ENCODE measurements around the gene FOXP4.
"Not testable (repeated sequence)": the region's sequence is repeated elsewhere in the genome, so short reads cannot be mapped to it uniquely, and the experiment has no call there.

The FOXP4 gene

DNA sequence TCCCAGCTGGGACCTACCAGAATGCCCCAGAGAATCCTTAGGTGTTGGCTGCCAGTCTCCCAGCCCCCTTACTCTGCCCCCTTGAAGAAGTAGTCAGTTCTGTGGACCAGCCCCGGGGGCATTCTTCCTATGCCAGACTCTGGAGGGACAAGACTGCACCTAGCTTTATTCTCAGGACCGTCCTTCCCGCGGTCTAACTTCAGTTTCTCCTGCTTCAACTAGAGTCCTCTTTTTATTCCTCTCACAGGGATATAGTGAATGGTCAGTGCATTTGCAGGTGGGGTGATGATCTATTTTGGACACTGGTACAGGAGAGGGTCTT is 56.2 kb downstream of the FOXP4 start:
- no peak for DNase-seq

DNA sequence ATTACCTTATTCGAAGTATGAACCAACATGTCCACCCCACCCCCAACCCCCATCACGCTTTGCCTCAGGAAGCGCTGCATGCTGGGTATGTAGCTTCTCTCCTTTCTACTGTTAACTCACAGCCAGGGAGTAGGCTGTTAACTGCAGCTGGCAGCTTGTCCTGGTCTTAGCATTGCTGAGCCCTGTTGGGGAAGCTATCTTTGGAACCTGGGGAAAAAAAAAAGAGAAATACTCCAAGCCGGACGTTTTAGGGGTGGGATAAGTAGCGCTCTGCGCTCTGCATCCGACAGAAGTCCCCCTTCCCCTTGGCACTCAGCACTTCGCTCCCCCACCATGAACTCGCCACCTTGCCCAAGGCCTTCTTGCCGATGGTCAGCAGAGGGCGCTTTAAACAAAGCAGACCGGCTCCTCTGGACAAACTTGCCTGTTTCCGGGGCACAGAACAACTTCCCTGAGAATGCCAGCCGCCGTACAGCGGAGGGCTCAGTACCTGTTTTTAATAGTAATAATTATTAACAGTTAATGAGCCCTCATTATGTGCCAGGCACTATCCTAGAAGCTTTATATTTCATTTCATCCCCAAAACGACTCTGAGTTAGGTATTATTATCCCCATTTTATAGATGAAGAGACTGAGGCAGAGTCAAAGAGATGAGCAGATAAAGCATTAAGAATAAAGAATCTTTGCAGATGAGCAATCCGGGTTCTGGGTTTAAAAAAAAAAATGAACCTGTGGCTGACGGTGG is 56.9 kb downstream of the FOXP4 start:
- peak; percentile 42 to 68 (median 60) for DNase-seq

DNA sequence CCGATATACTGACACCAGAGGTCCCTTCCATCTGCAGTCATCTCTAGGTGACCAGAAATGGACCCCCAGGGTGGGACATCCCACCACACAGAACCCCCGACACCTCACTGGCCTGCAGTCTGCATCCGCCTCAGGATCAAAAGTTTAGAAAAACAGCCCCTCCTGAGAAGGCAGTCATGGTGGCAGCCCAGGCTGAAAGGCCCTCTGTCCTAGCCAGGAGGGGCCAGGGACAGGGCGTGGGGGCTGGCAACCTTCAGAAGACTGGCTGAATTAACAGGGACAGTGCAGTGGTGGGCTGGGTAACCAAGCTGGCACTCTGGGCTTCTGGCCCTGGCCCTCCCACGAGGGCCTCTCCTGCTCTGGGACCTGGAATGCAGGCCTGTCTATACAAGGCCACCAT is 57.8 kb downstream of the FOXP4 start:
- no peak for DNase-seq

DNA sequence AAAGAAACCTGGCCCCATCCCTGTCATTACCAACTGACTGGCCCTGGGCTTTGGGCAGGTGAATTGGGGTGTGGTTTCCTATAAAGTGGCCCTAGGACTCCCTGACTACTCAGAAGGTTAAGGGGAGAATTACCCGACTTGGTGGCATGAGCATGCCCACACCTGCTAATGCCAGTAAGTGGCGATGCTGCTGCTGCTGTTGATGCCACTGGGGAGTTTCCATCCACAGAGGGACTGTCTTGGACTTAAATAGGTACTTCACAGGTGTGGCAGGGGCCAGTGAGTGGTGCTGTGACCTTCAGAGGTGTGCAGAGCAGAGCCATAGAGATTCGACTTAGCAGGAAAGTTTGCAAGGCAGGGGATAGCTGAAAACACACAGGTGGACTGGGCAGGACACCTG is 59.5 kb downstream of the FOXP4 start:
- no peak for DNase-seq

GRCh38 chr6:41607036-41607435 is 60.9 kb downstream of the FOXP4 start:
- DNase-seq: no peak

DNA sequence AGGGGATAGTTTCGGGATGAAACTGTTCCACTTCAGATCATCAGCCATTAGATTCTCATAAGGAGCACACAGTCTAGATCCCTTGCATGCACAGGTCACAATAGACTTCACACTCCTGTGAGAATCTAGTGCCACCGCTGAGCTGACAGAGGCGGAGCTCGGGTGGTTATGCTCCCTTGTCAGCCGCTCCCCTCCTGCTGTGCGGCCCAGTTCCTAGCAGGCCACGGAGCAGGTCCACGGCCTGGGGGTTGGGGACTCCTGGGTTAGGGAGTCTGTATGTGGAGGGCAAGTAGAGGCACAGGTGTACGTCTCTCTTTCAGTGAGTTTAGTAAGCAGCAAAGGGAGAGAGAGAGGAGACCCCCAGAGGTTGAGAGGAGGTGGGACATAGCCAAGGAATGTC is 61.6 kb downstream of the FOXP4 start:
- DNase-seq: no peak

GRCh38 chr6:41608443-41609151 is 62.4 kb downstream of the FOXP4 start:
- no peak for DNase-seq

- DNase-seq: no peak
These were observed 68.5 kb downstream of the FOXP4 start for GRCh38 chr6:41614715-41615114.

DNA sequence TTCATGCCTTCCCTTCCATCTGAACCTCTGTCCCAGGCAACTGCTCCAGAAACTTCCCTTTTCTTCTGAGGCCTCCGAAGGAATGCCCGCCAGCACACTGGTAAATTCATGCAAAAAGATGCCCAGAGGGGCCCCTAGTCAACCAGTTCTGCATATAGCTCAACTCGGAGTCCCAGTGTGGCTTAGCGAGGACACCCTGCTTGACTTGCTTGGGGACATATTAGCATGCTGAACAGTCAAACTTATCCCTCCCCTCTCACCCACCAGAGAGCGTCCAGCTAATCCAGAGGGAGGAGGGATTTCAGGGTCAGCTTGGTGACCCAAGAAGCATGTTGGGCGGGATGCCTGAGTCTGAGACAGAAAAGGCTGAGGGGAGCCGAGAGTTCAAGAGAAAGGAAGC is 69.1 kb downstream of the FOXP4 start:
- no peak for DNase-seq

- DNase-seq: no peak
These were observed 72.4 kb downstream of the FOXP4 start for GRCh38 chr6:41618598-41618997.

DNA sequence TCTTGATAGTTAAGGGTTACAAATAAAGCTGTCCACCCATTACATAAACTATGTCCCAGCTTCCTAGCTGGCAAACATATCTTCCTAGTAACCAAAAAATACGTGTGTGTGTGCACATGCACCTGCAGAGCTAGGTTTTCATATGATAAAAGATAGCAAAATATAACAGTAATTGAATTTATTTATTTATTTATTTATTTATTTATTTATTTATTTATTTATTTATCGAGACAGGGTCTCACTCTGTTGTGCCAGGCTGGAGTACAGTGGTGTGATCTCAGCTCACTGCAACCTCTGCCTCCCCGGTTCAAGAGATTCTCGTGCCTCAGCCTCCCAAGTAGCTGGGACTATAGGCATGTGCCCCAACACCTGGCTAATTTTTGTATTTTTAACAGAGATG is 73.0 kb downstream of the FOXP4 start:
- not testable (repeated sequence) for DNase-seq

GRCh38 chr6:41621367-41621766 is 75.2 kb downstream of the FOXP4 start:
- DNase-seq: no peak

- no peak for DNase-seq
These were observed 75.6 kb downstream of the FOXP4 start for GRCh38 chr6:41621802-41622201.

- no peak for DNase-seq
These were observed 76.2 kb downstream of the FOXP4 start for GRCh38 chr6:41622206-41622988.

DNA sequence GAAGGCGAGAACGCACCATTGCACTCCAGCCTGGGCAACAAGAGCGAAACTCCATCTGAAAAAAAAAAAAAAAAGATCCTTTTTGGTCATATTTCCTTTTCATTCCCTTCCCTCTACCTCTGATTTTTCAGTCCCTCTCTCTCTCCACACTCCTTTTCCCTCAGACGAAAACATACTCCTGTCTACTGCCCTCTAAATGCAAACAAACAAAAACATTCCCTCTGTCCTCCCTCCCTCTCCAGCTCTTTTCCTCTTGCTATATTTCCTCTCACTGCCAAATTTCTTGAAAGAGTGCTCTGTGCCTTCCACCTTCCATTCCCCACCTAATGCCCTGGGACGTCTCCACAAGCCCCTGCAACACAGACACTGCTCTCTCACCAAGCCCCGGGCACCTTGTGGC is 77.1 kb downstream of the FOXP4 start:
- DNase-seq: no peak

DNA sequence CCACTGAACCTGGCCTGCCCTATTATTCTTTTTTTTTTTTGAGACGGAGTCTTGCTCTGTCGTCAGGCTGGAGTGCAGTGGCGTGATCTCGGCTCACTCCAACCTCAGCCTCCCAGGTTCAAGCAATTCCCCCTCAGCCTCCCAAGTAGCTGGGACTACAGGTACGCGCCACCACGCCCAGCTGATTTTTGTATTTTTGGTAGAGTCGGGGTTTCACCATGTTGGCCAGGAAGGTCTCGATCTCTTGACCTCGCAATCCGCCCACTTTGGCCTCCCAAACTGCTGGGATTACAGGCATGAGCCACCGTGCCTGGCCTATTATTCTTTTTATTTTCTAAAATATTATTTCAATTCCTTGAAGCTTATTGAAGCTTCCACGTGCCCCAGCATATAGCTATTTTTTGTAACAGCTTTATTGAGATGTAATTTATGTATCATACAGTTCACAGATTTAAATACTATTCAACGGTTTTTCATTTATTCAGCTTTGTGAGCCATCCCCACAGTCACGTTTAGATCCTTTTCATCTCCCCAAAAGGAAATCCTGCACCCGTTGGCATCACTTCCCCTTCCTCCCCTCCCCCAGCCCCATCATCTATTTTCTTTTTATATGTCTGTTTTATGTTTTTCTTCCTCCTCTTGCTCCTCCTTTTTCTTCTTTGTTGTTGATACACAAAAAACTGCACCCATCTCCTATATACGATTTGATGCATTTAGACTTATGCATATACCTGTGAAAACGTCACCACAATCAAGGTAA is 78.6 kb downstream of the FOXP4 start:
- no peak for DNase-seq

DNA sequence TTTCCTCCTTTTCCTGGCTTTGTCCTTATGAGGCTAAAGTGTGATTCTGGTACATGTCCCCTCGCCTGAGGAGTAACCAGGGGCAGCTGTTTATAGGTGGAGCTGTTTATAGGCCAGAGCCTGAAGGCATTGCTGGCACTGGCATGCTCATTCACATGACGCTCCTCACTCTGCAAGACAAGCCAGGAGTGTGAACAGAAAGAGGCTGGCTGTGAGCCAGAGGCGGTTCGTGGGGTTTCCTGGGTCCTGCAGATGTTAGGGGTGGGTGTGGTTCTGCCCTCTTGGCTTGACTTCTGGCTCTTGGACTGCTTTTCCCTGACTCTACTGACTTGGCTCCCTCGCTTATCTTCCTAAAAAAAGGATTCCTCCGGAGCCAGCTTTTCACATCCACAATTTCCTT is 79.3 kb downstream of the FOXP4 start:
- no peak for DNase-seq

DNA sequence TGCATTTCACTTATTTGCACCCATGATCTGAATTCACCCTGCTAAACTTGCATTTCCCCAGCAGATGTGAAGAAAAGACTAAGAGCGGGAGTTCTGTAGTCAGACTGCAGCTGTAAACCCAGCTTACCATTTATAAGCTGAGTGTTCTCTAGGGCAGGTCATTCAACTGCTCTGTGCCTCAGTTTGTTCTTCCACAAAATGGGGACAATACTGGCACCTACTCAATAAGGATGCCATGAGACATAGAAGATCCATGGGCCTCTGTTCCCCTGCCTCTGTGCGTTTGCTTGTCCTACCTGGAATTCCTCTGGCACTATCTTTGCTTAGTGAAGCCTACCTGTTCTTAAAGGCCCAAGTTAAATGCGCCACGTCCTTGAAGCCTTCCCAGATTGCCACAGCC is 79.8 kb downstream of the FOXP4 start:
- DNase-seq: no peak

GRCh38 chr6:41626917-41627316 is 80.7 kb downstream of the FOXP4 start:
- no peak for DNase-seq

GRCh38 chr6:41629128-41629527 is 82.9 kb downstream of the FOXP4 start:
- no peak for DNase-seq

DNA sequence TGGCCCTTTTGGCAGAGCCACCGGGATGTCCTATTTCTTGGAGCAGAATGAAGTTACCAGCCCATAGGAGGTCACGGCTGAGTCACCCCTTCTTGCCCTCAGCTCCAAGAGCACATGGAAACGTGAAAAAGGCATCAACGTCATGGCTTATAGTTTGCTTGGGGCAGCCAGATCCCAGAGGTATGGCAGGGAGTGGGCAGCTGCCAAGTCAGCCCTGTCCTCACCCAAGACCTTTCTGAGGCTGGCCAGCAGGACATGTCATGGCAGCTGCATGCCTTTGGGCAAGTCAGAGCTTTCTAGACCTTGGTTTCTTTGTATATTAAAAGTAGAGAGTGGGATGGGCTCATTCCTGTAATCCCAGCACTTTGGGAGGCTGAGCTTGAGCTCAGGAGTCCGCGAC is 83.9 kb downstream of the FOXP4 start:
- DNase-seq: no peak

GRCh38 chr6:41630946-41631345 is 84.8 kb downstream of the FOXP4 start:
- no peak for DNase-seq

GRCh38 chr6:41633056-41633634 is 87.0 kb downstream of the FOXP4 start:
- DNase-seq: no peak

Measured in T-helper 1 cell (primary cell).